Limb (tissue), 2 donors: ENCODE measurements around the gene NRF1.

Experiments
- DNase-seq, 2 donors: peaks; one replicate each; pipeline ENCODE4 v3.0.0-alpha.2; 2016; ENCODE audit errors: extremely low spot score in 2 of 2

NRF1 gene

GRCh38 chr7:129734400-129734799 is 122.9 kb downstream of the NRF1 start:
- no peak for DNase-seq

GRCh38 chr7:129739427-129739826 is 127.9 kb downstream of the NRF1 start:
- DNase-seq, result peak in 1 of 2 donors; percentile 14

GRCh38 chr7:129740574-129741410 is 129.3 kb downstream of the NRF1 start:
- no peak for DNase-seq

- DNase-seq, result no peak
These were observed 130.3 kb downstream of the NRF1 start for GRCh38 chr7:129741743-129742213.

- no peak for DNase-seq
These were observed 130.7 kb downstream of the NRF1 start for GRCh38 chr7:129742256-129742655.

GRCh38 chr7:129746857-129747529 is 135.5 kb downstream of the NRF1 start:
- no peak for DNase-seq

GRCh38 chr7:129748356-129749109 is 137.0 kb downstream of the NRF1 start:
- no peak for DNase-seq

GRCh38 chr7:129750091-129750490 is 138.6 kb downstream of the NRF1 start:
- no peak for DNase-seq

- no peak for DNase-seq
These were observed 139.0 kb downstream of the NRF1 start for GRCh38 chr7:129750501-129750900.

- DNase-seq, result no peak
These were observed 140.4 kb downstream of the NRF1 start for GRCh38 chr7:129751916-129752315.

- DNase-seq, result no peak
These were observed 141.2 kb downstream of the NRF1 start for GRCh38 chr7:129752760-129753159.

- DNase-seq, result no peak
These were observed 142.9 kb downstream of the NRF1 start for GRCh38 chr7:129754406-129754805.

- DNase-seq, result no peak
These were observed 146.5 kb downstream of the NRF1 start for GRCh38 chr7:129757991-129758390.

GRCh38 chr7:129762387-129762969 is 151.0 kb downstream of the NRF1 start:
- DNase-seq, result no peak

- DNase-seq, result no peak
These were observed 152.9 kb downstream of the NRF1 start for GRCh38 chr7:129764247-129765084.

- no peak for DNase-seq
These were observed 153.8 kb downstream of the NRF1 start for GRCh38 chr7:129765352-129765751.

- DNase-seq, result no peak
These were observed 155.8 kb downstream of the NRF1 start for GRCh38 chr7:129767120-129768015.

- no peak for DNase-seq
These were observed 157.3 kb downstream of the NRF1 start for GRCh38 chr7:129768614-129769399.

GRCh38 chr7:129769400-129769774 is 157.9 kb downstream of the NRF1 start:
- no peak for DNase-seq
